Measurements from ENCODE around the gene FN3KRP.

DNA sequence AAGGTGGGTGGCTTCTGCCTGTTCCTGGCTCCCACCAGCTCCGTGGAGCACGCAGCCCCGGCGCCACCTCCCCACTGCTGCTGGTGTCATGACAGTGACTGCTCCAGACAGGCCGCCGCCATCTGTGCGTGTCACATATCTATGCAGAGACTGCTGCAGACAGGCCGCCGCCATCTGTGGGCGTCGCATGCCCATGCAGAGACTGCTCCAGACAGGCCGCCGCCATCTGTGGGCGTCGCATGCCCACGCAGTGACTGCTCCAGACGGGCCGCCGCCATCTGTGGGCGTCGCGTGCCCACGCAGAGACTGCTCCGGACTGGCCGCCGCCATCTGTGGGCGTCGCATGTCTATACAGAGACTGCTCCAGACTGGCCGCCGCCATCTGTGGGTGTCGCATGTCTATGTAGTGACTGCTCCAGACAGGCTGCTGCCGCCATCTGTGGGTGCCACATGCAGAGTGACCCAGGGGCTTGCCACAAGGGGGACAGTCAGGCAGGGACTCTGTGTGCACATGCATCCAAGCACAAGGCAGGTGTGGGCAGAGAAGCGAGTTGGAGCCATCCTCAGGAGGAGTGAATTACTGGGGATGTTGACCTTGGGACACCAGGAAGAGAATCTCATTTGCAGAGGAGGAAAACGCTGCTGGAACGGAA, 3.3 kb upstream of the FN3KRP start:
- TF ChIP-seq, protein P1, sequence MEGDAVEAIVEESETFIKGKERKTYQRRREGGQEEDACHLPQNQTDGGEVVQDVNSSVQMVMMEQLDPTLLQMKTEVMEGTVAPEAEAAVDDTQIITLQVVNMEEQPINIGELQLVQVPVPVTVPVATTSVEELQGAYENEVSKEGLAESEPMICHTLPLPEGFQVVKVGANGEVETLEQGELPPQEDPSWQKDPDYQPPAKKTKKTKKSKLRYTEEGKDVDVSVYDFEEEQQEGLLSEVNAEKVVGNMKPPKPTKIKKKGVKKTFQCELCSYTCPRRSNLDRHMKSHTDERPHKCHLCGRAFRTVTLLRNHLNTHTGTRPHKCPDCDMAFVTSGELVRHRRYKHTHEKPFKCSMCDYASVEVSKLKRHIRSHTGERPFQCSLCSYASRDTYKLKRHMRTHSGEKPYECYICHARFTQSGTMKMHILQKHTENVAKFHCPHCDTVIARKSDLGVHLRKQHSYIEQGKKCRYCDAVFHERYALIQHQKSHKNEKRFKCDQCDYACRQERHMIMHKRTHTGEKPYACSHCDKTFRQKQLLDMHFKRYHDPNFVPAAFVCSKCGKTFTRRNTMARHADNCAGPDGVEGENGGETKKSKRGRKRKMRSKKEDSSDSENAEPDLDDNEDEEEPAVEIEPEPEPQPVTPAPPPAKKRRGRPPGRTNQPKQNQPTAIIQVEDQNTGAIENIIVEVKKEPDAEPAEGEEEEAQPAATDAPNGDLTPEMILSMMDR (IDR thresholded peaks at IDR 0.05): no peak
- TF ChIP-seq EP300 (IDR thresholded peaks at IDR 0.05) (no peak), POLR2A (IDR thresholded peaks at IDR 0.05; ENCODE audit: low read depth) (no peak)

Data from esophagus muscularis mucosa (tissue), 4 donors.